H1 (cell line): ENCODE data around the gene EVX2. TPM values are rescaled to one million over a fixed set of nuclear protein-coding genes. Genes with fewer than 3 reads are reported as not detected.
A peak's percentile ranks its signal among the peaks of the same experiment; 100 is the strongest.

ENCODE experiments used
- CTCF ChIA-PET: fragments of 300-600 bp; sonication (Branson Sonifier 250); formaldehyde crosslinking; loops from one replicate; lab custom pipeline; 2021; ENCODE audit not compliant: partially characterized antibody; lab: Charles Lee
- POLR2A ChIA-PET: fragments of 300-600 bp; sonication (Branson Sonifier 250); formaldehyde crosslinking; loops from one replicate; lab custom pipeline; 2021; ENCODE audit warnings: inconsistent platforms; ENCODE audit not compliant: partially characterized antibody; lab: Charles Lee
- DNase-seq, 2 experiments: peaks; one replicate each; pipeline versions ENCODE4 v3.0.0 to v3.0.0-alpha.2; 2010 to 2022; ENCODE audit warnings: low spot score in 2 of 2, low read depth in 1 of 2, mixed read lengths in 1 of 2
- FAIRE-seq: peaks from 2 replicates; lab custom pipeline; 2011; peaks lifted over from hg19 to GRCh38; lab: Jason Lieb, UNC
- H2AFZ ChIP-seq: 2 replicates; pipeline ENCODE4 v1.8.1; 2012; ENCODE audit warnings: low read length, inconsistent platforms
- H2AK5ac ChIP-seq: 2 replicates; pipeline ENCODE4 v1.6.1; 2013; ENCODE audit warnings: low read depth, low read length
- H2BK120ac ChIP-seq: replicated peaks from 2 replicates; pipeline ENCODE3; 2013; ENCODE audit warnings: low read depth, low read length, inconsistent platforms
- H2BK12ac ChIP-seq: 2 replicates; pipeline ENCODE4 v1.6.1; 2013; ENCODE audit warnings: low read depth, low read length
- H2BK15ac ChIP-seq: 2 replicates; pipeline ENCODE4 v1.6.1; 2013; ENCODE audit warnings: low read length
- H2BK20ac ChIP-seq: 2 replicates; pipeline ENCODE4 v1.6.1; 2013; ENCODE audit warnings: low read length
- H2BK5ac ChIP-seq: 2 replicates; pipeline ENCODE4 v1.6.1; 2013; ENCODE audit warnings: low read depth, low read length
- H3K14ac ChIP-seq: 2 replicates; pipeline ENCODE4 v1.6.1; 2013; ENCODE audit warnings: inconsistent platforms; ENCODE audit not compliant: insufficient read length
- H3K18ac ChIP-seq: 2 replicates; pipeline ENCODE4 v1.6.1; 2013; ENCODE audit warnings: low read length; ENCODE audit errors: extremely low read depth
- H3K23ac ChIP-seq: 2 replicates; pipeline ENCODE4 v1.6.1; 2013; ENCODE audit warnings: inconsistent platforms; ENCODE audit not compliant: insufficient read length
- H3K23me2 ChIP-seq: 2 replicates; pipeline ENCODE4 v1.6.1; 2013; ENCODE audit warnings: low read depth, low read length
- H3K27ac ChIP-seq: 2 replicates; pipeline ENCODE4 v1.6.1; 2011; ENCODE audit warnings: low read depth, low read length, inconsistent platforms
- H3K27me3 ChIP-seq, 4 experiments: replicated peaks in 1 of 4; 1 replicate in 1 of 4; 2 replicates in 3 of 4; pipeline versions ENCODE4 v1.6.1 to v1.8.1; 2011 to 2013; ENCODE audit warnings: low read length in 3 of 4, mild to moderate bottlenecking in 3 of 4, inconsistent platforms in 2 of 4, mixed read lengths in 2 of 4, moderate library complexity in 1 of 4; ENCODE audit not compliant: control insufficient read depth in 3 of 4, insufficient read depth in 3 of 4; ENCODE audit errors: extremely low read depth in 1 of 4
- H3K36me3 ChIP-seq, 4 experiments: 2 replicates each; pipeline versions ENCODE4 v1.6.1 to v1.8.1; 2011 to 2013; ENCODE audit warnings: mild to moderate bottlenecking in 4 of 4, low read length in 3 of 4, moderate library complexity in 2 of 4, control low read depth in 1 of 4, inconsistent platforms in 1 of 4; ENCODE audit not compliant: insufficient read depth in 4 of 4, control insufficient read depth in 2 of 4
- H3K4ac ChIP-seq: replicated peaks from 2 replicates; pipeline ENCODE3; 2013; ENCODE audit warnings: low read length, low read depth, mixed read lengths, inconsistent platforms; ENCODE audit not compliant: insufficient read length
- H3K4me1 ChIP-seq, 4 experiments: replicated peaks in 1 of 4; 1 replicate in 1 of 4; 2 replicates in 3 of 4; pipeline versions ENCODE4 v1.6.1 to v1.8.1; 2011 to 2013; ENCODE audit warnings: low read length in 3 of 4, inconsistent platforms in 2 of 4, mixed read lengths in 1 of 4; ENCODE audit not compliant: insufficient read depth in 4 of 4, control insufficient read depth in 3 of 4
- H3K4me2 ChIP-seq, 2 experiments: 2 replicates each; pipeline versions ENCODE4 v1.6.1 to v1.8.1; 2011 to 2013; ENCODE audit warnings: low read depth in 2 of 2, low read length in 2 of 2, control low read depth in 1 of 2, inconsistent platforms in 1 of 2, mild to moderate bottlenecking in 1 of 2; ENCODE audit not compliant: insufficient read depth in 1 of 2
- H3K4me3 ChIP-seq, 4 experiments: fragments of 200-600, 300-600 bp in 1 of 4; sonication (generic), shearing (Covaris generic), sonication (Bioruptor Twin) in 1 of 4; 2 replicates each; pipeline versions ENCODE4 v1.5.1 to v1.8.1; 2011 to 2016; ENCODE audit warnings: low read length in 4 of 4, low read depth in 3 of 4, control low read depth in 2 of 4, inconsistent platforms in 2 of 4, mild to moderate bottlenecking in 2 of 4, mixed read lengths in 1 of 4, moderate library complexity in 1 of 4; ENCODE audit not compliant: insufficient read depth in 2 of 4; ENCODE audit errors: extremely low read depth in 1 of 4
- H3K56ac ChIP-seq: replicated peaks from 2 replicates; pipeline ENCODE3; 2013; ENCODE audit warnings: low read depth, mild to moderate bottlenecking, mixed read lengths, low read length, inconsistent platforms; ENCODE audit not compliant: insufficient read length
- H3K79me1 ChIP-seq: 2 replicates; pipeline ENCODE4 v1.6.1; 2013; ENCODE audit warnings: low read depth, low read length, control low read depth
- H3K79me2 ChIP-seq, 2 experiments: 2 replicates each; pipeline versions ENCODE4 v1.6.1 to v1.8.1; 2012 to 2013; ENCODE audit warnings: low read length in 2 of 2, mild to moderate bottlenecking in 2 of 2, inconsistent platforms in 1 of 2; ENCODE audit not compliant: insufficient read depth in 2 of 2, control insufficient read depth in 1 of 2
- H3K9ac ChIP-seq, 4 experiments: replicated peaks in 1 of 4; 1 replicate in 1 of 4; 2 replicates in 3 of 4; pipeline versions ENCODE4 v1.6.1 to v1.8.1; 2011 to 2013; ENCODE audit warnings: low read depth in 3 of 4, low read length in 3 of 4, control low read depth in 2 of 4, mild to moderate bottlenecking in 2 of 4, moderate library complexity in 2 of 4, inconsistent platforms in 1 of 4; ENCODE audit errors: extremely low read depth in 1 of 4
- H3K9me3 ChIP-seq, 2 experiments: 2 replicates each; pipeline versions ENCODE4 v1.6.1 to v1.8.1; 2012 to 2013; ENCODE audit warnings: mild to moderate bottlenecking in 2 of 2, moderate library complexity in 2 of 2, control low read depth in 1 of 2, inconsistent platforms in 1 of 2, low read depth in 1 of 2, low read length in 1 of 2, mixed read lengths in 1 of 2; ENCODE audit not compliant: insufficient read depth in 2 of 2
- H4K20me1 ChIP-seq, 2 experiments: replicated peaks in 1 of 2; 2 replicates each; pipeline versions ENCODE3 to v1.8.1; 2011 to 2013; ENCODE audit warnings: inconsistent platforms in 2 of 2, low read length in 2 of 2, mild to moderate bottlenecking in 1 of 2; ENCODE audit not compliant: insufficient read depth in 2 of 2, control insufficient read depth in 1 of 2
- H4K5ac ChIP-seq: 2 replicates; pipeline ENCODE4 v1.6.1; 2013; ENCODE audit warnings: low read length, low read depth, mixed read lengths, inconsistent platforms; ENCODE audit not compliant: insufficient read length
- H4K8ac ChIP-seq: 2 replicates; pipeline ENCODE4 v1.8.0; 2013; ENCODE audit warnings: mild to moderate bottlenecking, moderate library complexity, low read length, inconsistent platforms; ENCODE audit not compliant: insufficient read depth; ENCODE audit errors: extremely low read depth
- H4K91ac ChIP-seq: replicated peaks from 2 replicates; pipeline ENCODE3; 2013; ENCODE audit warnings: low read length, mixed read lengths, inconsistent platforms; ENCODE audit not compliant: insufficient read length
- CTBP2 ChIP-seq: IDR thresholded peaks from 2 replicates; pipeline ENCODE4 v1.7.0; 2011; ENCODE audit warnings: borderline replicate concordance, mild to moderate bottlenecking, moderate library complexity, mixed read lengths, low read length; ENCODE audit not compliant: insufficient read depth, insufficient read length
- EZH2 ChIP-seq: fragments of 200-600 bp; sonication (generic); IDR thresholded peaks from 2 replicates; pipeline ENCODE4 v1.7.1; 2012; ENCODE audit warnings: low read depth, mild to moderate bottlenecking, moderate library complexity, low read length, inconsistent platforms; ENCODE audit not compliant: severe bottlenecking
- GABPA ChIP-seq: IDR thresholded peaks from 2 replicates; pipeline ENCODE4 v1.6.1; 2011; ENCODE audit warnings: mild to moderate bottlenecking, low read length, moderate library complexity, borderline replicate concordance; ENCODE audit not compliant: insufficient read depth
- GTF2F1 ChIP-seq: IDR thresholded peaks from 2 replicates; pipeline ENCODE4 v1.6.1; 2012; ENCODE audit warnings: low read depth, low read length, improper control_type of control experiment, borderline replicate concordance
- POLR2AphosphoS5 ChIP-seq: IDR thresholded peaks from 2 replicates; pipeline ENCODE4 v1.6.1; 2011; ENCODE audit warnings: low read depth, low read length
- SUZ12 ChIP-seq: fragments of 200-600 bp; sonication (generic); IDR thresholded peaks from 2 replicates; pipeline ENCODE4 v1.6.1; 2012; ENCODE audit warnings: mild to moderate bottlenecking, inconsistent platforms, low read length, moderate library complexity, mixed read lengths
- YY1 ChIP-seq: IDR thresholded peaks from 2 replicates; pipeline ENCODE4 v1.6.1; 2011; ENCODE audit warnings: low read depth, mild to moderate bottlenecking, low read length
- WGBS, 2 experiments: shearing (Covaris generic) in 1 of 2; methylation state at CpG; one replicate each; pipeline versions ENCODE4 v1.1.6 to v1.1.7; 2013 to 2015; ENCODE audit warnings: low lambda C conversion rate in 2 of 2, mixed read lengths in 2 of 2, inconsistent platforms in 1 of 2, low coverage in 1 of 2, missing lambda C conversion rate in 1 of 2; ENCODE audit not compliant: insufficient replicate concordance in 2 of 2, insufficient coverage in 1 of 2, insufficient read length in 1 of 2; ENCODE audit errors: extremely low coverage in 1 of 2, missing lambda C conversion rate in 1 of 2; 5-methylcytosine and 5-hydroxymethylcytosine counted together
- polyA plus RNA-seq, 7 experiments: library from polyadenylated mRNA; depleted of rRNA in 3 of 7; stranded (reverse) in 5 of 7; unstranded in 2 of 7; fragments of >200 nt in 5 of 7; fragments of 200-250 nt in 2 of 7; gene quantifications; 1 replicate in 5 of 7; 2 replicates in 1 of 7; 4 replicates in 1 of 7; pipeline versions ENCODE4 v1.2.1 to v1.2.3, GENCODE V29; 2011 to 2013; ENCODE audit warnings: missing spikeins in 2 of 7, mixed read lengths in 2 of 7
- total RNA-seq: library from RNA; stranded (reverse); fragmentation: NEBNext Ultra II Directional; extraction: Animal tissue kit (Norgen Biotek cat#: 25700); gene quantifications from 2 replicates; pipeline ENCODE4 v1.2.1, GENCODE V29; 2021

Gene EVX2
- total and polyA plus RNA-seq, 2 of the 8 experiments (the other 6 are each of a cell fraction or from before 2014, with no cell fraction given): not detected

DNA sequence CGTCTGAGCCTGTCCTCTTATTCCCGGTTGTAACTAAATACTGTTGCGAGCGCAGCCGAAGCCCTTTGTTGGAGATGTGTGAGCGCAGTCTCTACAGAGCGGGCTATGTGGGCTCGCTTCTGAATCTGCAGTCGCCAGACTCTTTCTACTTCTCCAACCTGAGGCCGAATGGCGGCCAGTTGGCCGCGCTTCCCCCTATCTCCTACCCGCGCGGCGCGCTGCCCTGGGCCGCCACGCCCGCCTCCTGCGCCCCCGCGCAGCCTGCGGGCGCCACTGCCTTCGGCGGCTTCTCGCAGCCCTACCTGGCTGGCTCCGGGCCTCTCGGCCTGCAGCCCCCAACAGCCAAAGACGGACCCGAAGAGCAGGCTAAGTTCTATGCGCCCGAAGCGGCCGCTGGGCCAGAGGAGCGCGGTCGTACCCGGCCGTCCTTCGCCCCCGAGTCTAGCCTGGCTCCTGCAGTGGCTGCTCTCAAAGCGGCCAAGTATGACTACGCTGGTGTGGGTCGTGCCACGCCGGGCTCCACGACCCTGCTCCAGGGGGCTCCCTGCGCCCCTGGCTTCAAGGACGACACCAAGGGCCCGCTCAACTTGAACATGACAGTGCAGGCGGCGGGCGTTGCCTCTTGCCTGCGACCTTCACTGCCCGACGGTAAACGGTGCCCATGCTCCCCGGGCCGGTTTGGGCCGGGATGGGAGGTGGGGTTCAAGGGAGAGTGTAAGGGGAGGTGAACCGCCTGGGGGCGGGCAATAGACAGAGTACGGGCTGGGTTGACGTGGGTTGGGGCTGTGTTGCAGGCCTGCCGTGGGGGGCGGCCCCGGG lies 16.2 kb upstream of the EVX2 start, which contains the start of gene HOXD12:
Gene HOXD12, plus strand, starts transcription at position 68 of the 819 bp plus-strand sequence. Its CDS starts 7 bp downstream, at position 75.
- H2AFZ ChIP-seq: no peak within 1 kb of the TSS
- H3K56ac ChIP-seq: no peak within 1 kb of the TSS
- peak within 1 kb of the TSS; percentile 21; the same call in 1 of the 2 replicates for H2BK20ac ChIP-seq
- no peaks in the 10 kb centered on the region for H3K79me1 ChIP-seq
- H3K27me3 ChIP-seq: peaks cover 79 to 99% (median 94%) of the 10 kb centered on the region in 4 experiments
- H3K79me2 ChIP-seq: no peaks in the 10 kb centered on the region
- no peak within 1 kb of the TSS for H2BK120ac ChIP-seq
- FAIRE-seq: no peak
- no peak within 1 kb of the TSS for H3K14ac ChIP-seq
- peak in 1 of 2 experiments; percentile 64 for DNase-seq
- peak within 1 kb of the TSS; percentile 14 to 54 (median 24); a peak in 5 of 8 replicates for H3K4me3 ChIP-seq
- peaks cover 7 to 34% of the 10 kb centered on the region in 2 experiments for H4K20me1 ChIP-seq
- no peak within 1 kb of the TSS for H2BK5ac ChIP-seq
- no peaks in the 10 kb centered on the region for H3K9me3 ChIP-seq
- peak within 1 kb of the TSS; percentile 62 for H4K8ac ChIP-seq
- H3K23me2 ChIP-seq: peaks cover 6% of the 10 kb centered on the region
- peak within 1 kb of the TSS; percentile 14 to 77 for H3K4me2 ChIP-seq
- peaks cover 0 to 31% (median 15%) of the 10 kb centered on the region in 4 experiments; a peak in 6 of 7 replicates for H3K4me1 ChIP-seq
- WGBS, 2 experiments: 5% methylated on average over 56 of the region's 70 CpGs; no CpG with 5 or more reads in 1 of the 2 experiments
- no peak within 1 kb of the TSS for H4K91ac ChIP-seq
- ChIA-PET CTCF (interaction anchor here (0.7 to 6.5 kb wide), 2 partner anchors 9 to 18 kb away, joined by 3 to 130 read pairs; partner anchors contain the start of gene EVX2), POLR2A (no interaction called here)
- H3K36me3 ChIP-seq: no peaks in the 10 kb centered on the region; a peak in 1 of 8 replicates
- H3K4ac ChIP-seq: no peak within 1 kb of the TSS
- peak within 1 kb of the TSS; percentile 94; the same call in 1 of the 2 replicates for H2BK12ac ChIP-seq
- H4K5ac ChIP-seq: no peak within 1 kb of the TSS
- no peak within 1 kb of the TSS for H3K27ac ChIP-seq
- no peak within 1 kb of the TSS for H3K9ac ChIP-seq
- peak within 1 kb of the TSS; percentile 81; the same call in 1 of the 2 replicates for H2BK15ac ChIP-seq
- H3K18ac ChIP-seq: peak within 1 kb of the TSS; percentile 19; the same call in 1 of the 2 replicates
- peak within 1 kb of the TSS; percentile 88; the same call in 1 of the 2 replicates for H2AK5ac ChIP-seq
- no peak within 1 kb of the TSS for H3K23ac ChIP-seq
- TF ChIP-seq EZH2 (peak; percentile 94), CTBP2 (peak; percentile 8), POLR2AphosphoS5 (no peak), SUZ12 (peak; percentile 95), GABPA (no peak), YY1 (no peak; the same call in 1 of the 2 replicates), GTF2F1 (no peak)
